ENCODE measurements around the gene BMAL1. TPM values are rescaled to one million over a fixed set of nuclear protein-coding genes. Genes with fewer than 3 reads are reported as not detected.

Gene BMAL1
- total and polyA plus RNA-seq, 2 of the 8 experiments (the other 6 are each of a cell fraction or from before 2014, with no cell fraction given), result 6.8 to 6.9 TPM

GRCh38 chr11:13251966-13252365 lies 25.6 kb upstream of the BMAL1 start:
- no peaks in the 10 kb centered on the region for H3K9me3 ChIP-seq (ENCODE audit: insufficient read depth in 2 of 2, low read depth in 1 of 2, low read length in 1 of 2)
- H4K5ac ChIP-seq (ENCODE audit: insufficient read length, low read depth, low read length), result no peak overlapping the region
- no peaks in the 10 kb centered on the region for H3K79me1 ChIP-seq (ENCODE audit: low read depth, low read length)
- no peaks in the 10 kb centered on the region for H3K23me2 ChIP-seq (ENCODE audit: low read depth, low read length)
- no peak overlapping the region for H4K8ac ChIP-seq (ENCODE audit: extremely low read depth, insufficient read depth, low read length)
- no peak overlapping the region for H3K14ac ChIP-seq (ENCODE audit: insufficient read length)
- H3K27me3 ChIP-seq (replicated peaks in 1 of 4; ENCODE audit: control insufficient read depth in 3 of 4, extremely low read depth in 1 of 4, insufficient read depth in 3 of 4, low read length in 3 of 4), result no peaks in the 10 kb centered on the region
- H2BK15ac ChIP-seq (ENCODE audit: low read length), result no peak overlapping the region
- no peak overlapping the region for H4K91ac ChIP-seq (replicated peaks; ENCODE audit: insufficient read length, low read length)
- no peak overlapping the region for H2BK20ac ChIP-seq (ENCODE audit: low read length)
- H2BK12ac ChIP-seq (ENCODE audit: low read depth, low read length), result no peak overlapping the region
- no peak overlapping the region for H3K56ac ChIP-seq (replicated peaks; ENCODE audit: insufficient read length, low read depth, low read length)
- no peak overlapping the region for H2BK120ac ChIP-seq (replicated peaks; ENCODE audit: low read depth, low read length)
- no peaks in the 10 kb centered on the region for H3K79me2 ChIP-seq (ENCODE audit: control insufficient read depth in 1 of 2, insufficient read depth in 2 of 2, low read length in 2 of 2)
- H3K9ac ChIP-seq (replicated peaks in 1 of 4; ENCODE audit: extremely low read depth in 1 of 4, low read depth in 3 of 4, low read length in 3 of 4), result no peak overlapping the region
- H4K20me1 ChIP-seq (replicated peaks in 1 of 2; ENCODE audit: control insufficient read depth in 1 of 2, insufficient read depth in 2 of 2, low read length in 2 of 2), result peaks cover 0 to 1% of the 10 kb centered on the region in 2 experiments
- WGBS, 2 experiments (ENCODE audit: extremely low coverage in 1 of 2, insufficient coverage in 1 of 2, insufficient read length in 1 of 2, insufficient replicate concordance in 2 of 2, low coverage in 1 of 2, low lambda C conversion rate in 2 of 2, missing lambda C conversion rate in 1 of 2), result 72% methylated on average over 2 of the region's 2 CpGs; no CpG with 5 or more reads in 1 of the 2 experiments
- FAIRE-seq, result no peak
- H3K23ac ChIP-seq (ENCODE audit: insufficient read length), result no peak overlapping the region
- POLR2A ChIA-PET (ENCODE audit: partially characterized antibody), result no interaction called here
- no peak overlapping the region for H3K27ac ChIP-seq (ENCODE audit: low read depth, low read length)
- no peak overlapping the region for H3K4me2 ChIP-seq (ENCODE audit: insufficient read depth in 1 of 2, low read depth in 2 of 2, low read length in 2 of 2)
- H3K4ac ChIP-seq (replicated peaks; ENCODE audit: insufficient read length, low read depth, low read length), result no peak overlapping the region
- CTCF ChIA-PET (ENCODE audit: partially characterized antibody), result interaction anchor here (0.6 to 11.1 kb wide), 12 partner anchors 8 to 93 kb away, joined by 3 to 81 read pairs (median 5); no protein-coding TSS in a partner anchor
- no peak overlapping the region for H2BK5ac ChIP-seq (ENCODE audit: low read depth, low read length)
- no peak overlapping the region for H2AK5ac ChIP-seq (ENCODE audit: low read depth, low read length)
- no peak overlapping the region for H2AFZ ChIP-seq (ENCODE audit: low read length)
- no peaks in the 10 kb centered on the region for H3K36me3 ChIP-seq (ENCODE audit: control insufficient read depth in 2 of 4, insufficient read depth in 4 of 4, low read length in 3 of 4)
- H3K4me3 ChIP-seq (ENCODE audit: extremely low read depth in 1 of 4, insufficient read depth in 2 of 4, low read depth in 3 of 4, low read length in 4 of 4), result no peak overlapping the region
- no peaks in the 10 kb centered on the region for H3K4me1 ChIP-seq (replicated peaks in 1 of 4; ENCODE audit: control insufficient read depth in 3 of 4, insufficient read depth in 4 of 4, low read length in 3 of 4)
- DNase-seq (ENCODE audit: low read depth in 1 of 2, low spot score in 2 of 2), result no peak
- no peak overlapping the region for H3K18ac ChIP-seq (ENCODE audit: extremely low read depth, low read length)
- TF ChIP-seq BCL11A (IDR thresholded peaks at IDR 0.05; ENCODE audit: low read depth in 2 of 2, low read length in 2 of 2) (no peak), ATF3 (IDR thresholded peaks at IDR 0.05; ENCODE audit: insufficient read depth, low read depth, low read length) (no peak), POLR2A (IDR thresholded peaks at IDR 0.05; ENCODE audit: control extremely low read depth in 1 of 2, low read depth in 2 of 2, low read length in 2 of 2) (no peak), JUND (IDR thresholded peaks at IDR 0.05; ENCODE audit: low read length) (no peak), USF2 (IDR thresholded peaks at IDR 0.05; ENCODE audit: low read length) (no peak), TBP (IDR thresholded peaks at IDR 0.05; ENCODE audit: low read depth, low read length) (no peak), TAF1 (IDR thresholded peaks at IDR 0.05; ENCODE audit: low read depth, low read length) (no peak), SRF (IDR thresholded peaks at IDR 0.05; ENCODE audit: low read depth, low read length) (no peak), CEBPB (IDR thresholded peaks at IDR 0.05; ENCODE audit: low read depth, low read length) (no peak), POLR2AphosphoS5 (IDR thresholded peaks at IDR 0.05; ENCODE audit: low read depth, low read length) (no peak), KDM4A (IDR thresholded peaks at IDR 0.05; ENCODE audit: low read depth, low read length, severe bottlenecking) (no peak), RBBP5 (IDR thresholded peaks at IDR 0.05; ENCODE audit: borderline replicate concordance, low read depth, low read length) (no peak), SIX5 (IDR thresholded peaks at IDR 0.05; ENCODE audit: low read depth, low read length) (no peak), SP4 (IDR thresholded peaks at IDR 0.05; ENCODE audit: low read length) (no peak)

Measured in H1 (cell line).